Panc1 (cell line): ENCODE measurements around the gene MTOR. TPM values are rescaled to one million over a fixed set of nuclear protein-coding genes. Genes with fewer than 3 reads are reported as not detected.

Source experiments
- ATAC-seq: fragments of 200-7000 bp; cut with Tn5 transposase; 2 replicates; pipeline ENCODE4 v1.9.1; 2020; ENCODE audit warnings: mild to moderate bottlenecking, moderate library complexity
- BruUV-seq: library from RNA; stranded (reverse); fragments of 400-500 nt; replicated peaks from 2 replicates; lab custom pipeline; 2021; lab: Mats Ljungman, UMichigan
- CTCF ChIA-PET: fragments of 300-600 bp; sonication (Branson Sonifier 250); formaldehyde crosslinking; loops from one replicate; lab custom pipeline; 2022; ENCODE audit warnings: antibody characterized with exemption; lab: Charles Lee
- POLR2A ChIA-PET: fragments of 300-600 bp; sonication (Branson Sonifier 250); formaldehyde crosslinking; loops from one replicate; lab custom pipeline; 2022; ENCODE audit warnings: antibody characterized with exemption; lab: Charles Lee
- DNase-seq: peaks from one replicate; pipeline ENCODE4 v3.0.0-alpha.2; 2010; ENCODE audit warnings: low read depth, low spot score
- H3K27ac ChIP-seq: 2 replicates; pipeline ENCODE4 v1.5.1; 2011; ENCODE audit warnings: mild to moderate bottlenecking, low read length, inconsistent platforms
- H3K27me3 ChIP-seq: fragments of 200-500 bp; sonication (Bioruptor generic); 2 replicates; pipeline ENCODE4 v1.6.0; 2014; ENCODE audit warnings: low read length, inconsistent platforms; ENCODE audit not compliant: control insufficient read depth, insufficient read depth
- H3K36me3 ChIP-seq: fragments of 200-500 bp; sonication (Bioruptor generic); 2 replicates; pipeline ENCODE4 v1.5.1; 2014; ENCODE audit warnings: inconsistent platforms, mild to moderate bottlenecking, low read length, moderate library complexity; ENCODE audit not compliant: control insufficient read depth, insufficient read depth
- H3K4me1 ChIP-seq: 2 replicates; pipeline ENCODE4 v1.5.1; 2011; ENCODE audit warnings: inconsistent platforms, mild to moderate bottlenecking, low read length, moderate library complexity; ENCODE audit not compliant: control insufficient read depth, insufficient read depth
- H3K4me3 ChIP-seq, 2 experiments: 2 replicates each; pipeline ENCODE4 v1.5.1; 2011 to 2012; ENCODE audit warnings: low read depth in 2 of 2, low read length in 2 of 2, mild to moderate bottlenecking in 2 of 2, inconsistent platforms in 1 of 2, moderate library complexity in 1 of 2
- H3K9me3 ChIP-seq: fragments of 200-500 bp; sonication (Bioruptor generic); 2 replicates; pipeline ENCODE4 v1.5.1; 2014; ENCODE audit warnings: low read depth, mild to moderate bottlenecking, inconsistent platforms, low read length, moderate library complexity; ENCODE audit not compliant: control insufficient read depth, insufficient read depth
- CTCF ChIP-seq: fragments of 450-650 bp; IDR thresholded peaks from 2 replicates; pipeline ENCODE4 v1.5.1; 2017; ENCODE audit warnings: mild to moderate bottlenecking
- POLR2AphosphoS5 ChIP-seq: IDR thresholded peaks from 2 replicates; pipeline ENCODE4 v1.6.1; 2012; ENCODE audit warnings: mild to moderate bottlenecking, low read depth, low read length, moderate library complexity
- REST ChIP-seq, 2 experiments: IDR thresholded peaks; 2 replicates each; pipeline ENCODE4 v1.6.1; 2011 to 2012; ENCODE audit warnings: low read depth in 2 of 2, control low read depth in 1 of 2, low read length in 1 of 2, mild to moderate bottlenecking in 1 of 2, moderate library complexity in 1 of 2; ENCODE audit not compliant: insufficient read depth in 1 of 2
- SIN3A ChIP-seq: IDR thresholded peaks from 2 replicates; pipeline ENCODE4 v1.6.1; 2012; ENCODE audit warnings: low read depth, mild to moderate bottlenecking, low read length, moderate library complexity, borderline replicate concordance; ENCODE audit not compliant: insufficient read depth
- TCF7L2 ChIP-seq: IDR thresholded peaks from 2 replicates; pipeline ENCODE4 v1.6.1; 2011; ENCODE audit warnings: mild to moderate bottlenecking, low read depth, low read length, inconsistent platforms
- in situ Hi-C: cut with HindIII; loops from 2 replicates; pipeline ENCODE4 v1.10.0; 2016; ENCODE audit warnings: low sequenced_read_pairs, low pct_unique_long_range_greater_than_20kb
- intact Hi-C: fragments of 100-400 bp; cut with micrococcal nuclease; formaldehyde crosslinking; loops from one replicate; pipeline ENCODE4 v1.10.0; 2022; ENCODE audit not compliant: unreplicated experiment
- total RNA-seq: library from RNA; stranded (reverse); gene quantifications from one replicate; pipeline ENCODE4 v1.2.1, GENCODE V29; 2021; ENCODE audit not compliant: unreplicated experiment

The MTOR gene
- total RNA-seq, 1 experiment from 2014 or later = 71.2 TPM

GRCh38 chr1:11175461-11175860 lies 86.9 kb downstream of the MTOR start:
- no peaks in the 10 kb centered on the region for H3K36me3 ChIP-seq
- TF ChIP-seq SIN3A (no peak), POLR2AphosphoS5 (no peak), CTCF (no peak), REST (IDR thresholded peaks at IDR 0.05; ENCODE audit: insufficient read depth in 1 of 2, low read depth in 2 of 2, low read length in 1 of 2) (no peak), TCF7L2 (no peak)
- no peak for DNase-seq
- no TSS peak for BruUV-seq
- POLR2A ChIA-PET = no interaction called here
- no peaks in the 10 kb centered on the region for H3K27me3 ChIP-seq
- H3K27ac ChIP-seq = peak overlapping the region; percentile 91; the same call in 1 of the 2 replicates
- in situ Hi-C loops = no loop called here
- ATAC-seq = no peak
- H3K4me1 ChIP-seq = peaks cover 36% of the 10 kb centered on the region
- H3K4me3 ChIP-seq = no peak overlapping the region
- CTCF ChIA-PET = no interaction called here
- H3K9me3 ChIP-seq = no peaks in the 10 kb centered on the region
- intact Hi-C loops = no loop called here

GRCh38 chr1:11174261-11174942 lies 87.9 kb downstream of the MTOR start:
- ChIA-PET CTCF (interaction anchor here (0.5 kb wide), 1 partner anchor 15 kb away, joined by 4 read pairs; no protein-coding TSS in a partner anchor), POLR2A (no interaction called here)
- H3K36me3 ChIP-seq = no peaks in the 10 kb centered on the region
- H3K4me1 ChIP-seq = peaks cover 35% of the 10 kb centered on the region
- no peak overlapping the region for H3K4me3 ChIP-seq
- H3K27ac ChIP-seq = peak overlapping the region; percentile 72
- in situ Hi-C loops (no loop called here), intact Hi-C loops (no loop called here)
- DNase-seq (no peak), ATAC-seq (no peak)
- no peaks in the 10 kb centered on the region for H3K27me3 ChIP-seq
- no TSS peak for BruUV-seq
- TF ChIP-seq CTCF = no peak
- TF ChIP-seq REST (IDR thresholded peaks at IDR 0.05; ENCODE audit: insufficient read depth in 1 of 2, low read depth in 2 of 2, low read length in 1 of 2) = no peak
- TF ChIP-seq POLR2AphosphoS5 = no peak
- no peak for TF ChIP-seq SIN3A
- TF ChIP-seq TCF7L2 = no peak
- H3K9me3 ChIP-seq = no peaks in the 10 kb centered on the region
